ENCODE data around the gene LRRC14B. TPM values are rescaled to one million over a fixed set of nuclear protein-coding genes. Genes with fewer than 3 reads are reported as not detected.

LRRC14B gene
- polyA plus RNA-seq, 1 of the 3 experiments (the other 2 are of a cell fraction) = not detected

GRCh38 chr5:154826-155225, 36.5 kb upstream of the LRRC14B start (continued):
- TF ChIP-seq GATA2 (CRISPR knock-in tag; IDR thresholded peaks at IDR 0.05) (no peak), FOSL2 (IDR thresholded peaks at IDR 0.05; ENCODE audit: borderline replicate concordance, low read depth) (no peak), REST (IDR thresholded peaks at IDR 0.05; ENCODE audit: low read depth, low read length) (no peak)

DNA sequence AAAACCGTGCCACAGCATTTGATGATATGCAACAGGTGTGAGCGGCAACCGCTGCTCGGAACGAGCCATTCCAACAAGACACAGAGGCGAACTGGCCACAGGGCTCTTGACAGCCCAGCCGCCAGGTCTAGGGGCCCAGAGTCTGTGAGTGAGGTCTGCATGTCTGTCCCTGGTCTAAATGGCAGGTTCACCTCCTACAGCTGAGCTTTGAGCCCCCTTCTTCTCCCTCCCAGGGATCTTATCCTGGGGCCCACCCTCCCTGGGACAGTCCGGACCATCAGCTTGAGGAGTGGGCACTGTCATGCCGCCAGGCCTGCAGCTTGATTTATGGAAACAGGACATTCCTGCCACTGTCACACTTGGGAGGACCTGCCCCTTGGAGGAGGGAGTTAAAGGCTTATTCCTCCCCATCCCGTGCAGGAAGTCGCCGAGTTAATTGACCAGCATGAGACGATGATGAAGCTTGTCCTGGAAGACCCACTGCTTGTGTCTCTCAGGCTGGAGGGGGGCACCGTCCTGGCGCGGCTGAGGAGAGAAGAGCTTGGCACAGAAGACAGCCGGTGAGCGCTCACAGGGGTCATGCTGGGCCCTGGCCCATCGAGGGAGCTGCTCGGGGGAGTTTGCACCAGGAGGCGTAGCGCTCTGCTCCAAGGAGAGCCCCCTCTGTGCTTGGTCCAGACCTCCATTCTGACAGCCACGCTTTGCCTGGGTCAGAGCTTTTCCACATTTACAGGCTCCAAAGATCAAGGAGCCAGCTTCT, 35.5 kb upstream of the LRRC14B start:
- no peak for DNase-seq
- ChIA-PET POLR2A (no interaction called here), CTCF (no interaction called here)
- TF ChIP-seq SIN3A (IDR thresholded peaks at IDR 0.05; ENCODE audit: borderline replicate concordance, low read depth, low read length) (no peak), EP300 (IDR thresholded peaks at IDR 0.05; ENCODE audit: borderline replicate concordance in 1 of 2, low read depth in 1 of 2, low read length in 1 of 2) (no peak), JUND (IDR thresholded peaks at IDR 0.05) (no peak), TCF12 (IDR thresholded peaks at IDR 0.05) (no peak)
- TF ChIP-seq, protein P1, sequence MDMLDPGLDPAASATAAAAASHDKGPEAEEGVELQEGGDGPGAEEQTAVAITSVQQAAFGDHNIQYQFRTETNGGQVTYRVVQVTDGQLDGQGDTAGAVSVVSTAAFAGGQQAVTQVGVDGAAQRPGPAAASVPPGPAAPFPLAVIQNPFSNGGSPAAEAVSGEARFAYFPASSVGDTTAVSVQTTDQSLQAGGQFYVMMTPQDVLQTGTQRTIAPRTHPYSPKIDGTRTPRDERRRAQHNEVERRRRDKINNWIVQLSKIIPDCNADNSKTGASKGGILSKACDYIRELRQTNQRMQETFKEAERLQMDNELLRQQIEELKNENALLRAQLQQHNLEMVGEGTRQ (IDR thresholded peaks at IDR 0.05; ENCODE audit: borderline replicate concordance, low read depth, low read length) = no peak
- H3K4me1 ChIP-seq (ENCODE audit: control insufficient read depth in 1 of 2, insufficient read depth in 2 of 2, low read depth in 1 of 2, low read length in 1 of 2) = no peaks in the 10 kb centered on the region
- no peak overlapping the region for H3K4me2 ChIP-seq
- H3K9me2 ChIP-seq = no peaks in the 10 kb centered on the region
- no peaks in the 10 kb centered on the region; the same call in 1 of the 2 replicates for H3K27me3 ChIP-seq (ENCODE audit: insufficient read depth)
- H3K9me3 ChIP-seq = no peaks in the 10 kb centered on the region
- H3F3A ChIP-seq (replicated peaks; ENCODE audit: insufficient read depth) = peaks cover 3% of the 10 kb centered on the region
- no peak overlapping the region for H3K9ac ChIP-seq
- H2AFZ ChIP-seq (ENCODE audit: low read depth) = no peak overlapping the region
- H3K27ac ChIP-seq (ENCODE audit: low read depth in 2 of 2, low read length in 1 of 2) = no peak overlapping the region
- H4K20me1 ChIP-seq (ENCODE audit: insufficient read depth) = no peaks in the 10 kb centered on the region
- H3K4me3 ChIP-seq (ENCODE audit: low read depth in 2 of 2, low read length in 1 of 2) = no peak overlapping the region
- H3K79me2 ChIP-seq (ENCODE audit: insufficient read depth) = no peaks in the 10 kb centered on the region
- WGBS (ENCODE audit: low lambda C conversion rate) = 73% methylated on average over 13 of the region's 23 CpGs
- H3K36me3 ChIP-seq (replicated peaks in 1 of 2; ENCODE audit: control insufficient read depth in 1 of 2, insufficient read depth in 2 of 2, low read length in 1 of 2) = no peaks in the 10 kb centered on the region

GRCh38 chr5:156411-157072, 34.8 kb upstream of the LRRC14B start:
- no peaks in the 10 kb centered on the region for H3K9me2 ChIP-seq
- no peak overlapping the region for H3K27ac ChIP-seq (ENCODE audit: low read depth in 2 of 2, low read length in 1 of 2)
- H3K4me2 ChIP-seq = no peak overlapping the region
- no peaks in the 10 kb centered on the region for H3K4me1 ChIP-seq (ENCODE audit: control insufficient read depth in 1 of 2, insufficient read depth in 2 of 2, low read depth in 1 of 2, low read length in 1 of 2)
- H3K9me3 ChIP-seq = no peaks in the 10 kb centered on the region
- H3K4me3 ChIP-seq (ENCODE audit: low read depth in 2 of 2, low read length in 1 of 2) = no peak overlapping the region
- DNase-seq = no peak
- H3F3A ChIP-seq (replicated peaks; ENCODE audit: insufficient read depth) = peaks cover 3% of the 10 kb centered on the region
- no peaks in the 10 kb centered on the region; the same call in 1 of the 2 replicates for H3K27me3 ChIP-seq (ENCODE audit: insufficient read depth)
- no peak overlapping the region for H2AFZ ChIP-seq (ENCODE audit: low read depth)
- no peak overlapping the region for H3K9ac ChIP-seq
- 65% methylated on average over 14 of the region's 17 CpGs for WGBS (ENCODE audit: low lambda C conversion rate)
- CTCF ChIA-PET = no interaction called here
- POLR2A ChIA-PET = no interaction called here
- H3K36me3 ChIP-seq (replicated peaks in 1 of 2; ENCODE audit: control insufficient read depth in 1 of 2, insufficient read depth in 2 of 2, low read length in 1 of 2) = no peaks in the 10 kb centered on the region
- H4K20me1 ChIP-seq (ENCODE audit: insufficient read depth) = no peaks in the 10 kb centered on the region
- no peak for TF ChIP-seq FOXJ3 (CRISPR knock-in tag; IDR thresholded peaks at IDR 0.05)
- TF ChIP-seq RCOR1 (IDR thresholded peaks at IDR 0.05; ENCODE audit: low read length) = no peak
- no peak for TF ChIP-seq RFX5 (IDR thresholded peaks at IDR 0.05; ENCODE audit: low read length)
- TF ChIP-seq CHD2 (IDR thresholded peaks at IDR 0.05; ENCODE audit: low read length, partially characterized antibody) = no peak
- no peak for TF ChIP-seq JUND (IDR thresholded peaks at IDR 0.05)
- TF ChIP-seq NFIC (IDR thresholded peaks at IDR 0.05; ENCODE audit: borderline replicate concordance) = no peak
- TF ChIP-seq, protein P1 (IDR thresholded peaks at IDR 0.05; ENCODE audit: borderline replicate concordance, low read depth, low read length) = no peak
- no peak for TF ChIP-seq TCF12 (IDR thresholded peaks at IDR 0.05)
- TF ChIP-seq, protein P2, sequence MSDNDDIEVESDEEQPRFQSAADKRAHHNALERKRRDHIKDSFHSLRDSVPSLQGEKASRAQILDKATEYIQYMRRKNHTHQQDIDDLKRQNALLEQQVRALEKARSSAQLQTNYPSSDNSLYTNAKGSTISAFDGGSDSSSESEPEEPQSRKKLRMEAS (IDR thresholded peaks at IDR 0.05; ENCODE audit: low read depth) = no peak
- TF ChIP-seq SMC3 (IDR thresholded peaks at IDR 0.05; ENCODE audit: low read depth, low read length) = no peak
- TF ChIP-seq, protein P3, sequence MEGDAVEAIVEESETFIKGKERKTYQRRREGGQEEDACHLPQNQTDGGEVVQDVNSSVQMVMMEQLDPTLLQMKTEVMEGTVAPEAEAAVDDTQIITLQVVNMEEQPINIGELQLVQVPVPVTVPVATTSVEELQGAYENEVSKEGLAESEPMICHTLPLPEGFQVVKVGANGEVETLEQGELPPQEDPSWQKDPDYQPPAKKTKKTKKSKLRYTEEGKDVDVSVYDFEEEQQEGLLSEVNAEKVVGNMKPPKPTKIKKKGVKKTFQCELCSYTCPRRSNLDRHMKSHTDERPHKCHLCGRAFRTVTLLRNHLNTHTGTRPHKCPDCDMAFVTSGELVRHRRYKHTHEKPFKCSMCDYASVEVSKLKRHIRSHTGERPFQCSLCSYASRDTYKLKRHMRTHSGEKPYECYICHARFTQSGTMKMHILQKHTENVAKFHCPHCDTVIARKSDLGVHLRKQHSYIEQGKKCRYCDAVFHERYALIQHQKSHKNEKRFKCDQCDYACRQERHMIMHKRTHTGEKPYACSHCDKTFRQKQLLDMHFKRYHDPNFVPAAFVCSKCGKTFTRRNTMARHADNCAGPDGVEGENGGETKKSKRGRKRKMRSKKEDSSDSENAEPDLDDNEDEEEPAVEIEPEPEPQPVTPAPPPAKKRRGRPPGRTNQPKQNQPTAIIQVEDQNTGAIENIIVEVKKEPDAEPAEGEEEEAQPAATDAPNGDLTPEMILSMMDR (IDR thresholded peaks at IDR 0.05) = no peak
- no peak for TF ChIP-seq ELF1 (IDR thresholded peaks at IDR 0.05)
- no peak for TF ChIP-seq FOSL2 (IDR thresholded peaks at IDR 0.05; ENCODE audit: borderline replicate concordance, low read depth)
- no peaks in the 10 kb centered on the region for H3K79me2 ChIP-seq (ENCODE audit: insufficient read depth)
